B cell (primary cell): Measurements from ENCODE around the gene BABAM2. TPM values are rescaled to one million over a fixed set of nuclear protein-coding genes. Genes with fewer than 3 reads are reported as not detected.
A peak's percentile ranks its signal among the peaks of the same experiment; 100 is the strongest.

Experiments used
- ATAC-seq: fragments of 200-7000 bp; cut with Tn5 transposase; one replicate; pipeline ENCODE4 v1.10.0; 2021; ENCODE audit warnings: low read depth, mild to moderate bottlenecking, moderate number of reproducible peaks, moderate library complexity
- CTCF ChIA-PET: fragments of 350-600 bp; sonication (Branson Sonifier 250); formaldehyde crosslinking; loops from one replicate; lab custom pipeline; 2021; ENCODE audit warnings: antibody characterized with exemption, inconsistent platforms; lab: Charles Lee
- POLR2A ChIA-PET: fragments of 350-600 bp; sonication (Branson Sonifier 250); formaldehyde crosslinking; loops from one replicate; lab custom pipeline; 2021; ENCODE audit warnings: antibody characterized with exemption; lab: Charles Lee
- DNase-seq: peaks from one replicate; pipeline ENCODE4 v3.0.0; 2013
- H2AFZ ChIP-seq: 2 replicates; pipeline ENCODE4 v1.6.1; 2012; ENCODE audit warnings: mild to moderate bottlenecking, low read depth, low read length; ENCODE audit not compliant: insufficient read depth, poor library complexity, severe bottlenecking
- H3K27ac ChIP-seq, 2 donors: 1 replicate in 1 of 2; 2 replicates in 1 of 2; pipeline ENCODE4 v1.5.1; 2012 to 2013; ENCODE audit warnings: low read length in 2 of 2, mild to moderate bottlenecking in 2 of 2, moderate library complexity in 1 of 2
- H3K27me3 ChIP-seq, 4 experiments: fragments of 200-600 bp in 1 of 4; sonication (generic) in 1 of 4; replicated peaks in 1 of 4; 1 replicate in 2 of 4; 2 replicates in 2 of 4; pipeline versions ENCODE4 v1.6.1 to v1.7.0; 2013 to 2016; ENCODE audit warnings: low read length in 3 of 4, mild to moderate bottlenecking in 2 of 4, mixed read lengths in 1 of 4, moderate library complexity in 1 of 4; ENCODE audit not compliant: insufficient read depth in 4 of 4, control insufficient read depth in 3 of 4; ENCODE audit errors: control extremely low read depth in 1 of 4
- H3K36me3 ChIP-seq, 2 experiments: replicated peaks in 1 of 2; 1 replicate in 1 of 2; 2 replicates in 1 of 2; pipeline versions ENCODE4 v1.6.1 to v1.7.1; 2013; ENCODE audit warnings: low read length in 1 of 2; ENCODE audit not compliant: insufficient read depth in 2 of 2, control insufficient read depth in 1 of 2; ENCODE audit errors: control extremely low read depth in 1 of 2, extremely low read depth in 1 of 2
- H3K4me1 ChIP-seq, 2 donors: fragments of 200-600 bp in 1 of 2; sonication (generic) in 1 of 2; 1 replicate in 1 of 2; 2 replicates in 1 of 2; pipeline versions ENCODE4 v1.5.1 to v1.6.1; 2013 to 2017; ENCODE audit warnings: low read length in 2 of 2; ENCODE audit not compliant: control insufficient read depth in 2 of 2, insufficient read depth in 2 of 2
- H3K4me2 ChIP-seq: replicated peaks from 2 replicates; pipeline ENCODE3; 2012; ENCODE audit warnings: mild to moderate bottlenecking, low read depth, low read length; ENCODE audit not compliant: poor library complexity, severe bottlenecking
- H3K4me3 ChIP-seq, 5 experiments: fragments of 200-600 bp in 1 of 5; sonication (generic) in 1 of 5; 1 replicate in 3 of 5; 2 replicates in 2 of 5; pipeline versions ENCODE4 v1.5.1 to v1.7.0; 2011 to 2016; ENCODE audit warnings: low read length in 4 of 5, mild to moderate bottlenecking in 4 of 5, low read depth in 2 of 5, control low read depth in 1 of 5, moderate library complexity in 1 of 5; ENCODE audit not compliant: insufficient read depth in 1 of 5; ENCODE audit errors: control extremely low read depth in 1 of 5, extremely low read depth in 1 of 5
- H3K79me2 ChIP-seq: fragments of 200-600 bp; sonication (generic); one replicate; pipeline ENCODE4 v1.6.0; 2016; ENCODE audit warnings: low read length; ENCODE audit not compliant: control insufficient read depth, insufficient read depth
- H3K9ac ChIP-seq: fragments of 200-600 bp; sonication (generic); 2 replicates; pipeline ENCODE4 v1.6.1; 2017; ENCODE audit warnings: mild to moderate bottlenecking, low read length, moderate library complexity
- H3K9me3 ChIP-seq, 3 donors: one replicate each; pipeline versions ENCODE4 v1.6.1 to v1.7.1; 2013; ENCODE audit warnings: low read length in 2 of 3; ENCODE audit not compliant: control insufficient read depth in 2 of 3, insufficient read depth in 1 of 3; ENCODE audit errors: control extremely low read depth in 1 of 3
- H4K20me1 ChIP-seq: 2 replicates; pipeline ENCODE4 v1.6.0; 2012; ENCODE audit warnings: mild to moderate bottlenecking, low read length; ENCODE audit not compliant: insufficient read depth, control insufficient read depth, poor library complexity, severe bottlenecking
- H3K27ac Mint-ChIP-seq: one replicate; pipeline ENCODE4 v1.8.0; 2021; ENCODE audit warnings: mixed read lengths
- H3K27me3 Mint-ChIP-seq: one replicate; pipeline ENCODE4 v1.8.0; 2021; ENCODE audit warnings: mixed read lengths
- H3K4me1 Mint-ChIP-seq: one replicate; pipeline ENCODE4 v1.8.0; 2021; ENCODE audit warnings: mixed read lengths
- H3K4me3 Mint-ChIP-seq: one replicate; pipeline ENCODE4 v1.8.0; 2021; ENCODE audit warnings: mixed read lengths
- H3K9me3 Mint-ChIP-seq: one replicate; pipeline ENCODE4 v1.8.0; 2022; ENCODE audit warnings: mixed read lengths; ENCODE audit not compliant: insufficient read depth
- EZH2 ChIP-seq: IDR thresholded peaks from 2 replicates; pipeline ENCODE4 v1.6.1; 2012; ENCODE audit warnings: borderline replicate concordance, low read depth, mild to moderate bottlenecking, moderate library complexity, low read length; ENCODE audit not compliant: insufficient read depth, poor library complexity, severe bottlenecking
- WGBS: methylation state at CpG from one replicate; pipeline ENCODE4 v1.1.5; 2013; ENCODE audit warnings: missing lambda C conversion rate; ENCODE audit not compliant: insufficient coverage; 5-methylcytosine and 5-hydroxymethylcytosine counted together
- intact Hi-C: fragments of 100-400 bp; cut with micrococcal nuclease; formaldehyde crosslinking; loops from one replicate; pipeline ENCODE4 v1.10.0; 2022
- polyA plus RNA-seq: library from polyadenylated mRNA; depleted of rRNA; stranded (reverse); fragments of >200 nt; gene quantifications from 2 replicates; pipeline ENCODE4 v1.2.3, GENCODE V29; 2012
- total RNA-seq, 2 donors: library from RNA; stranded (reverse); fragments of 120-200 nt in 1 of 2; gene quantifications; 1 replicate in 1 of 2; 2 replicates in 1 of 2; pipeline versions ENCODE4 v1.2.3 to v1.2.4, GENCODE V29; 2013 to 2022
- TF ChIP-seq, protein P1 (sequence below): fragments of 200-600 bp; IDR thresholded peaks from one replicate; pipeline ENCODE4 v1.8.0; 2022; ENCODE audit warnings: antibody characterized with exemption, mild to moderate bottlenecking

BABAM2 gene
- total and polyA plus RNA-seq, 2 donors (not counting 1 experiment from before 2014, with no cell fraction given): 22.3 to 69.6 TPM

DNA sequence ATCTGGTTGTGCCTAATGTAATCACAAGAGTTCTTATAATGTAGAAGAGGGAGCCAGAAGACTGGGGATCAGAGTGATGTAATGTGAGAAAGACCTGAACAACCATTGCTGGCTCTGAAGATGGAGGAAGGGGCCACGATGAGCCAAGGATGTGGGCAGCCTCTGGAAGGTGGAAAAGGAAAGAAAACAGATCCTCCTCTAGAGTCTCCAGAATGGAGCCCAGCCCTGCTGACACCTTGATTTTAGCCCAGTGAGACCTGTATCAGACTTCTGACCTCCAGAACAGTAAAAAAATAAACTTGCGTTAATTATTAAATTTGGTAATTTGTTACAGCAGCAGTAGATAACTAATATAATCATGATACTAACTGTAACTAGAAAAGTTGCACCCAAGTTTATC is 3.4 kb upstream of the BABAM2 start:
- Histone ChIP-seq H3K9ac (no peak overlapping the region), H3K4me2 (no peak overlapping the region), H3K36me3 (no peaks in the 10 kb centered on the region), H3K4me1 (peaks cover 11 to 18% of the 10 kb centered on the region in 2 donors), H3K9me3 (no peaks in the 10 kb centered on the region), H3K27ac (no peak overlapping the region), H3K79me2 (peaks cover 9% of the 10 kb centered on the region), H3K27me3 (no peaks in the 10 kb centered on the region), H3K4me3 (no peak overlapping the region), H2AFZ (no peak overlapping the region), H4K20me1 (no peaks in the 10 kb centered on the region)
- ChIA-PET POLR2A (no interaction called here), CTCF (no interaction called here)
- DNase-seq (no peak), ATAC-seq (no peak)
- H3K4me3 Mint-ChIP-seq: peak overlapping the region; percentile 11
- TF ChIP-seq, protein P1, sequence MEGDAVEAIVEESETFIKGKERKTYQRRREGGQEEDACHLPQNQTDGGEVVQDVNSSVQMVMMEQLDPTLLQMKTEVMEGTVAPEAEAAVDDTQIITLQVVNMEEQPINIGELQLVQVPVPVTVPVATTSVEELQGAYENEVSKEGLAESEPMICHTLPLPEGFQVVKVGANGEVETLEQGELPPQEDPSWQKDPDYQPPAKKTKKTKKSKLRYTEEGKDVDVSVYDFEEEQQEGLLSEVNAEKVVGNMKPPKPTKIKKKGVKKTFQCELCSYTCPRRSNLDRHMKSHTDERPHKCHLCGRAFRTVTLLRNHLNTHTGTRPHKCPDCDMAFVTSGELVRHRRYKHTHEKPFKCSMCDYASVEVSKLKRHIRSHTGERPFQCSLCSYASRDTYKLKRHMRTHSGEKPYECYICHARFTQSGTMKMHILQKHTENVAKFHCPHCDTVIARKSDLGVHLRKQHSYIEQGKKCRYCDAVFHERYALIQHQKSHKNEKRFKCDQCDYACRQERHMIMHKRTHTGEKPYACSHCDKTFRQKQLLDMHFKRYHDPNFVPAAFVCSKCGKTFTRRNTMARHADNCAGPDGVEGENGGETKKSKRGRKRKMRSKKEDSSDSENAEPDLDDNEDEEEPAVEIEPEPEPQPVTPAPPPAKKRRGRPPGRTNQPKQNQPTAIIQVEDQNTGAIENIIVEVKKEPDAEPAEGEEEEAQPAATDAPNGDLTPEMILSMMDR: no peak
- no peak for TF ChIP-seq EZH2
- H3K27ac Mint-ChIP-seq: peak overlapping the region; percentile 15
- intact Hi-C loops: no loop called here
- peaks cover 41% of the 10 kb centered on the region for H3K4me1 Mint-ChIP-seq
- H3K9me3 Mint-ChIP-seq: no peaks in the 10 kb centered on the region
- WGBS: 50% methylated on average over 1 of the region's 2 CpGs
- peaks cover 3% of the 10 kb centered on the region for H3K27me3 Mint-ChIP-seq

DNA sequence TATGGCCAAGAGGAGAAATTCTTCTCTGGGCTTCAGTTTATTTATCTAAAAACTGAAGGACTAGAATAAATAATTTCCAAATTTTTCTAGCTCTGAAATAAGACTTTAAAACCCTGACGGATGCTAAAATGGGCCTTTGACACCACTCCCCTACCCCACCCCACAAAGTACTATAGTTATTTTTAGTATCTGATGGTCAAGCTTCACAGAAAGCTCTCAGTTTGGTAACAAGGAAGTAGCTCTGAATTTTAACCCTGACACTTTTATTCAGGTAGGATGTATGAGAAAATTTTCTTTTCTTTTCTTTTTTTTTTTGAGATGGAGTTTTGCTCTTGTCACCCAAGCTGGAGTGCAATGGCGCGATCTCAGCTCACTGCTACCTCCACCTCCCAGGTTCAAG is 2.7 kb upstream of the BABAM2 start:
- Histone ChIP-seq H3K4me2 (no peak overlapping the region), H3K27me3 (no peaks in the 10 kb centered on the region), H3K4me3 (no peak overlapping the region), H2AFZ (no peak overlapping the region), H3K9me3 (no peaks in the 10 kb centered on the region), H4K20me1 (no peaks in the 10 kb centered on the region), H3K27ac (no peak overlapping the region), H3K9ac (no peak overlapping the region), H3K36me3 (no peaks in the 10 kb centered on the region), H3K79me2 (peaks cover 9% of the 10 kb centered on the region), H3K4me1 (peaks cover 12 to 18% of the 10 kb centered on the region in 2 donors)
- intact Hi-C loops: no loop called here
- no CpG with 5 or more reads among the region's 3 CpGs for WGBS
- ChIA-PET CTCF (no interaction called here), POLR2A (no interaction called here)
- no peaks in the 10 kb centered on the region for H3K9me3 Mint-ChIP-seq
- no peak overlapping the region for H3K27ac Mint-ChIP-seq
- DNase-seq (no peak), ATAC-seq (no peak)
- H3K4me1 Mint-ChIP-seq: peaks cover 48% of the 10 kb centered on the region
- peaks cover 3% of the 10 kb centered on the region for H3K27me3 Mint-ChIP-seq
- no peak overlapping the region for H3K4me3 Mint-ChIP-seq
- TF ChIP-seq EZH2: no peak
- TF ChIP-seq, protein P1: no peak
